A549 treated with ZK216348 at 1 μM for 4 hours (cell line): Measurements from ENCODE around the gene VSIR. TPM values are rescaled to one million over a fixed set of nuclear protein-coding genes. Genes with fewer than 3 reads are reported as not detected.

Experiments
- total RNA-seq: library from RNA; stranded (reverse); fragments of 200-300 nt; extraction: Qiagen RNA extraction; gene quantifications from 5 replicates; pipeline ENCODE4 v1.2.3, GENCODE V29; 2022; ENCODE audit warnings: low read depth

VSIR gene
- total RNA-seq: 19.2 to 36.7 TPM (median 33.4 TPM) in 5 replicates

GRCh38 chr10:71773221-71773971, at the start of gene VSIR:
Gene VSIR (minus strand): TSS chr10:71773520. CDS start chr10:71773439, 81 bp downstream.

GRCh38 chr10:71719464-71720201, 53.7 kb downstream of the VSIR start, which contains the start of gene C10orf105:
Gene C10orf105 (minus strand): TSS chr10:71719778. CDS start chr10:71716337, 3,441 bp downstream.

Other genes with a start within 250 kb of the VSIR start
- not detected in 5 replicates for gene C10orf105, start 53.7 kb downstream of the VSIR start, total RNA-seq
- 628 to 949 TPM (median 867 TPM) in 5 replicates for gene PSAP, start 77.7 kb upstream of the VSIR start, total RNA-seq
- gene CHST3, start 190.9 kb upstream of the VSIR start, total RNA-seq: 31.8 to 48.4 TPM (median 41.8 TPM) in 5 replicates